GM23248 (cell line): ENCODE measurements around the gene RNF215.

Experiments
- EZH2 ChIP-seq: fragments of 200-600 bp; sonication (generic); IDR thresholded peaks from 2 replicates; pipeline ENCODE4 v1.6.1; 2018; ENCODE audit warnings: antibody characterized with exemption, mild to moderate bottlenecking; ENCODE audit not compliant: insufficient read depth, poor library complexity, severe bottlenecking
- EZH2phosphoT487 ChIP-seq: fragments of 200-600 bp; sonication (generic); IDR thresholded peaks from 2 replicates; pipeline ENCODE4 v1.6.1; 2018; ENCODE audit warnings: antibody characterized with exemption, moderate library complexity, mild to moderate bottlenecking, low read depth; ENCODE audit not compliant: insufficient read depth

DNA sequence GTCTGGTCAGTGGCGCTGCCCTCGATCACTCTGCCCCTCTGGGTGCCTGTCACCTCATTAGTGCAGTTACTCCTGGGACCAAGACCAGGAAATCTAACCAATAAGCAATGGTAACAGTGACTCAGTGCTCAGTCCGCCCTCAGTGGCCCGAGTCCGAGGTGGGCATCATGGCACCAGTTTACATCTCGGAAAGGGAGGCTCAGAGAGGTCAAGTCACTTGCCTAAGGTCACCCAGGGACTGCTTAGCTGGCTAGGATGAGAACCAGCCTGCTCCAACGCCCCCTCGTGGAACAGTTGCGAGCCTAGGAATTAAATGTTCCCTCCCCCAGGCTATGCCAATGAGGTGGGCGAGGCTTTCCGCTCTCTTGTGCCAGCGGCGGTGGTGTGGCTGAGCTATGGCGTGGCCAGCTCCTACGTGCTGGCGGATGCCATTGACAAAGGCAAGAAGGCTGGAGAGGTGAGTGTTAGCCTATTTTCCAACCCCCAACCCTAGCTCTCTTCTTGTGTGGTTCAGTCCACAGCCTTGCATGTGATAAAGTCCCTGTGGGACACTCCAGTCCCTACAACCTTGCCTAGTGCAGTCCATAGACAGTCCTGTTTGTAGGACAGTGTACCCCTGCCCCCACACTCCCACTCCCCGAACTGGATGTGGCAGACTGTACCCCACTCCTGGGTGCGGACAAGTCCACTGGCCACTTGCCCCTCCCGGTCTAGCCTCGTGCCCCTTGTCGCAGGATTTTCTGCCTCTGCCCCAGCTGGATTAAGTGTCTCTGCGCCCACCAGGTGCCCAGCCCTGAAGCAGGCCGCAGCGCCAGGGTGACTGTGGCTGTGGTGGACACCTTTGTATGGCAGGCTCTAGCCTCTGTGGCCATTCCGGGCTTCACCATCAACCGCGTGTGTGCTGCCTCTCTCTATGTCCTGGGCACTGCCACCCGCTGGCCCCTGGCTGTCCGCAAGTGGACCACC, 39.5 kb upstream of the RNF215 start:
- TF ChIP-seq EZH2 (no peak), EZH2phosphoT487 (no peak)
